ENCODE results near the gene RPL37.

GRCh38 chr5:40871177-40871576, 36.2 kb upstream of the RPL37 start:
- TF ChIP-seq TAF1 (IDR thresholded peaks at IDR 0.05; ENCODE audit: low read depth) (no peak), RAD21 (IDR thresholded peaks at IDR 0.05; ENCODE audit: low read depth) (no peak), TCF12 (IDR thresholded peaks at IDR 0.05; ENCODE audit: low read depth) (no peak), NFIC (IDR thresholded peaks at IDR 0.05) (no peak), CEBPB (IDR thresholded peaks at IDR 0.05) (no peak), MAX (IDR thresholded peaks at IDR 0.05) (no peak), YY1 (IDR thresholded peaks at IDR 0.05; ENCODE audit: low read depth) (no peak), EP300 (IDR thresholded peaks at IDR 0.05; ENCODE audit: borderline replicate concordance) (no peak)

Data from Ishikawa (cell line).